GM12864 (cell line): ENCODE measurements around the gene MSRB3.

ENCODE experiments used
- DNase-seq: peaks from one replicate; pipeline ENCODE4 v3.0.0-alpha.2; 2011; ENCODE audit warnings: low read depth
- H3K4me3 ChIP-seq: 2 replicates; pipeline ENCODE4 v1.5.1; 2011; ENCODE audit warnings: mild to moderate bottlenecking, low read depth, low read length, control low read depth
- TF ChIP-seq, protein P1 (sequence below): IDR thresholded peaks from 2 replicates; pipeline ENCODE4 v1.5.1; 2011; ENCODE audit warnings: low read depth, mild to moderate bottlenecking, moderate library complexity, low read length, control low read depth, inconsistent platforms; ENCODE audit errors: missing control alignments

Gene MSRB3

DNA sequence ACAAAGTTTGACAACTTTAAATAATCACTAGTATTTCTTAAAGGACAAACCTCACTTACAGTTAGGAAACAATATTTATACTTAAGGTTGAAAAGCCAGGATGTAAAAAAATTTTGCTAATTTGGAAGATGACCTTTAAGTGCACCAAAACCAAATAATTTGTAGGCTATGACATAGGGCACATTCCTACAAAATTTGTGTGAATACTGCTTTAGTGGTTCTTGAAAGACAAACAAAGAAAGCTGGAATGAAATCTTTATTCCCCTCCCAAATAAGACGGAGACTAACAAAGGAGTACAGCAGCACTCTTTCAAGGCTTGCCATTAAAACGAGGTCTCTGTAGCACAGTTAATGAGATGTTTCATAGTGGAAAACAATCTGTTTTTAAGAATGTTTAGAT, 45.6 kb downstream of the MSRB3 start:
- DNase-seq, result no peak

DNA sequence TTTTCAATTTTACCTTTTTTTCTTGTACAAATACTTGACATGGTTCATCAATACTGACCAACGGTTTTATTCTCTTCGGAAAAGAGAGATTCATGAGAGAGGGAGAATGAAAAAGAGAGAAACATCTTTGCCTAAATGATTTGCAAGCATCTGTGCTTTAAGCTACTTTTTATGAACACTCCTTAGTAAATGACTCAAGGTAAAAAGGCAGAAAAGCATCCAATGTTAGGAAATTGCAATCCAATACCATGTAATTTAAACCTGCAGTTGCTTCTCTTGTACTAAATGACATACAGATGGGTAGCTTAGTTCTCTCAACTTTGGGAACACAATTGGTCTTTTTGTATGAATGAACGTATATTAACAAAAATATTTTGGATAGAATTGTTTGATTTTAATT, 46.1 kb downstream of the MSRB3 start:
- no peak for DNase-seq
- TF ChIP-seq, protein P1, sequence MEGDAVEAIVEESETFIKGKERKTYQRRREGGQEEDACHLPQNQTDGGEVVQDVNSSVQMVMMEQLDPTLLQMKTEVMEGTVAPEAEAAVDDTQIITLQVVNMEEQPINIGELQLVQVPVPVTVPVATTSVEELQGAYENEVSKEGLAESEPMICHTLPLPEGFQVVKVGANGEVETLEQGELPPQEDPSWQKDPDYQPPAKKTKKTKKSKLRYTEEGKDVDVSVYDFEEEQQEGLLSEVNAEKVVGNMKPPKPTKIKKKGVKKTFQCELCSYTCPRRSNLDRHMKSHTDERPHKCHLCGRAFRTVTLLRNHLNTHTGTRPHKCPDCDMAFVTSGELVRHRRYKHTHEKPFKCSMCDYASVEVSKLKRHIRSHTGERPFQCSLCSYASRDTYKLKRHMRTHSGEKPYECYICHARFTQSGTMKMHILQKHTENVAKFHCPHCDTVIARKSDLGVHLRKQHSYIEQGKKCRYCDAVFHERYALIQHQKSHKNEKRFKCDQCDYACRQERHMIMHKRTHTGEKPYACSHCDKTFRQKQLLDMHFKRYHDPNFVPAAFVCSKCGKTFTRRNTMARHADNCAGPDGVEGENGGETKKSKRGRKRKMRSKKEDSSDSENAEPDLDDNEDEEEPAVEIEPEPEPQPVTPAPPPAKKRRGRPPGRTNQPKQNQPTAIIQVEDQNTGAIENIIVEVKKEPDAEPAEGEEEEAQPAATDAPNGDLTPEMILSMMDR, result no peak
- H3K4me3 ChIP-seq, result no peak overlapping the region

More for the DNA sequence above, 45.6 kb downstream of the MSRB3 start:
- TF ChIP-seq, protein P1, result no peak
- no peak overlapping the region for H3K4me3 ChIP-seq

GRCh38 chr12:65325183-65325582, 46.7 kb downstream of the MSRB3 start:
- TF ChIP-seq, protein P1, result no peak
- no peak for DNase-seq
- H3K4me3 ChIP-seq, result no peak overlapping the region

- DNase-seq, result no peak
- TF ChIP-seq, protein P1, result no peak
Observed at GRCh38 chr12:65326616-65327015, 48.1 kb downstream of the MSRB3 start.

GRCh38 chr12:65327207-65328076, 49.0 kb downstream of the MSRB3 start:
- DNase-seq, result no peak
- TF ChIP-seq, protein P1, result no peak
- no peak overlapping the region for H3K4me3 ChIP-seq

More at GRCh38 chr12:65326616-65327015, 48.1 kb downstream of the MSRB3 start:
- H3K4me3 ChIP-seq, result no peak overlapping the region

- TF ChIP-seq, protein P1, result no peak
- DNase-seq, result no peak
- H3K4me3 ChIP-seq, result no peak overlapping the region
Observed at GRCh38 chr12:65329721-65330120, 51.2 kb downstream of the MSRB3 start.

GRCh38 chr12:65330331-65330730, 51.8 kb downstream of the MSRB3 start:
- DNase-seq, result no peak
- no peak overlapping the region for H3K4me3 ChIP-seq
- TF ChIP-seq, protein P1, result no peak
